T-helper 22 cell (primary cell): Measurements from ENCODE around the gene PLEKHA8.

Experiments used
- DNase-seq: peaks from one replicate; pipeline ENCODE4 v3.0.0-alpha.2; 2020; ENCODE audit warnings: low read depth

PLEKHA8 gene

DNA sequence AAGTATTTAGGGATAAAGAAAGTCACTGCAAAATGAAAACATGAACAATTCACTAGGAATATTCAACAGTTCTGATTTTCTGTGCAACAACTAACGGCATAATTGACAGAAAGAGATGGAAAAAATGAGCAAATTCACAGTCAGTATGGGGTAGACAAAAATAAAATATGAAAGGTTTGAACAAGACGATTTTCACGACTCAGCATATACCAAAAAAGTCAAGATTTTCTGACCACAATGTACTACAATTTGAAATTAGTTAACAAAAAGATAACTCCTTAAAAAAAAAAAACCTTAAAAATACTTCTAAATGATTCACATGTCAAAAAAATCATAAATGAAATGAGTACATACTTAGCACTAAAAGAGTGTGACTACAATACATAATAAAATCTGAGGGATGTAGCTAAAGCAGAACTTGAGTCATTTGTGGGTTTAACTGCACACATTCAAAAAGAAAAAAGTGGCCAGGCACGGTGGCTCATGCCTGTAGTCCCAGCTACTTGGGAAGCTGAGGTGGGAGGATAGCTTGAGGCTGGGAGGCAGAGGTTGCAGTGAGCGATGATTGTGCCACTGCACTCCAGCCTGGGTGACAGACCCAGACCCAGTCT lies 84.0 kb downstream of the PLEKHA8 start:
- DNase-seq = no peak

DNA sequence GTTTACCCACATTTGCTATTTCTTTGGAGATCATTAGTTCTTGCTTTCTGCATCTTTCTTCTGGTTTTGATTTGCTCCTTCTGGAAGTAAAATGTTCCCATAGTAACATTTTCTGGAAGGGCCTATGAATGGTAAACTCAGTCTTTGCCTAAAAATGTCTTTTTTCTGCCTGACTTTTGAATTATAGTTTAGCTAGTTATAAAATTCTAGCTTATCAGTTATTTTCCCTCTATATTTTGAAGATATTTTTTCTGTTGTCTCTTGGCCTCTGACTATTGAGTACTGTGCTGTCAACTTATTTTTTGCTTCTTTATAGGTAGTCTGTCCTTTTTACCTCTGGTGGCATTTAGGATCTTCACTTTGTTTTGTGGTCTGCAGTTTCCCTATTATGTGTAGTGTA lies 84.9 kb downstream of the PLEKHA8 start:
- DNase-seq = no peak

DNA sequence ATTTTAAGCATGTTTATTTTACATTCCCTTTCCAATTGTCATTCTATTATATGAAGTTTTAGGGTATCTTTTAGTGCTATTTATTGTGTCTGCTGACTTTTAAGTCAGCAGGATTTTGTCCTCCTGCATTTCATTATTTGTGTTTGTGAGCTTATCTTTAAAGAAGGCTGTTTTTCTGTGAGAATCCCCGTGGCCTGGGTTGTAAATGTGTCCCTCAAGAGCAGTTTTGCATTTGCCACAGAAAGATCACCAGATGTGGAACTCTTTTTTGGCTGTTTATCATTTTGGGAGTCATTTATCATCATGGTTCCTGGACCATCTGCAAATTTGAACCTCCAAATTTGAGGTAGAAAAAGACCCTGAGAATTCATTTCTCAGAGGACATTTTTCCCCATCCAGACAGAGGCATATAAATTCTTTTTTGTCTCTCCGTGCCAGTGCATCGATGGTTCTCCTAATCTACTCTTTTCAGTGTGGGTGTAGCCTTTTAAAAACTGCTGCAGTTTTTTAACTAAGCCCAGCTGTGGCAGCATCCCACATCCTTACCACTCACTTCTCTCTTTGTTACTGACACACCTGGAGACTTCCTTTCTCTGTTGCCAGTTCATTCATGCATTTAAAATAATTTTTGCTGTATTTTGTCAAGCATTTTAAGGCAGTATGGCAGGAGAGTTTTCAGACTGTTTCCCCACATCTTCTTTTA lies 86.5 kb downstream of the PLEKHA8 start:
- no peak for DNase-seq

DNA sequence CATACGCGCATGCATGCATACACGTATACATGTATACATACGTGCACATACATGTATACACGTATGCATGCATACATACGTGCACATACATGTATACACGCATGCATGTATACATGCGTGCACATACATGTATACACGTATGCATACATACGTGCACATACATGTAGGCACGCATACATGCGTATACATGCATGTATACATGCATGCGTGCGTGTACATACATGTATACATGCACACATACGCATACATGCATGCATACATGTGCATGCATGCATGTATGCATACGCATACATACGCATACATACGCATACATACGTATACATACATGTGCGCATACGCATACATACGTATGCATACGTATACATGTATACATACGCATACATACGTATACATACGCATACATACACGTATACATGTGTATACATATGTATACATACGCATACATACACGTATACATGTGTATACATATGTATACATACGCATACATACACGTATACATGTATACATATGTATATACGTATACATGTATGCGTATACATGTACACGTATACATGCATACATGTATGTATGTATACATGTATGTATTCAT lies 87.6 kb downstream of the PLEKHA8 start:
- DNase-seq = no peak

DNA sequence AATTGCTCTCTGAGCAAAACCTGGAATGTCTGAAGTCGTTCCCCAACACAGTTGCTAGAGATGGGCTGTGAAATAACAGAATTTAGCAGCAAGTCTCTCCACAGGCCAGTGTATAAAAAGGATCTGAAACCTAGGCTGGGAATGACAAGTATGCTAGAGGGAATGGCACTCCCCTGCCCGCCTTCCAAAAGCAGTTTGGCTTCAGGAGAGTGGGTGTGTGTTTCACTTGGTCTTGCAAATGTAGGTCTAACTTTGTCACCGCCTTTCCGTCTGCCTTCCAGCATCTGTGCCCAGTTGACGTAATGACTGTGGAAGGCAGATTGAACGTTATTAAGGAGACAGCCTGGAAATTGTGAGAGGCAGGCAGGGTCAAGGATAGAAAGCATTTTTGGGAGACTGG lies 88.6 kb downstream of the PLEKHA8 start:
- DNase-seq = no peak

DNA sequence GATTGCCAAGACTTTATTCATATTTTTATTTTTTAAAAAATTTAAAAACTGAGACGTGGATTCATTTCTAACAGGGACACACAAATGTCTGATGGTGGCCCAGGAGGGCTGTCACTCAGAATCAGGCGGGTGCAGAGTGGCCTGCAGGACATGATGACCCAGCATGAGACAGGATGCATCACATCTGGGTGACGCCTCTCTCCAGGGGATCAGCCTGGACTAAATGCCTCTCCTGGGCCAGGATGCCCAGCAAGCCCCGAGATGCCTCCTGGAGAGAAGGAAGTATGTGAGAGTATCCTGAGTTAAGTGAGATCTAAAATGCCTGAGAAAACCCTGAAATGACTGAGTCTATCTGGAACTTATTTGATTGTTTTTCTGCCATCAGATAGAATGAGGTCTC lies 89.7 kb downstream of the PLEKHA8 start:
- DNase-seq = no peak

DNA sequence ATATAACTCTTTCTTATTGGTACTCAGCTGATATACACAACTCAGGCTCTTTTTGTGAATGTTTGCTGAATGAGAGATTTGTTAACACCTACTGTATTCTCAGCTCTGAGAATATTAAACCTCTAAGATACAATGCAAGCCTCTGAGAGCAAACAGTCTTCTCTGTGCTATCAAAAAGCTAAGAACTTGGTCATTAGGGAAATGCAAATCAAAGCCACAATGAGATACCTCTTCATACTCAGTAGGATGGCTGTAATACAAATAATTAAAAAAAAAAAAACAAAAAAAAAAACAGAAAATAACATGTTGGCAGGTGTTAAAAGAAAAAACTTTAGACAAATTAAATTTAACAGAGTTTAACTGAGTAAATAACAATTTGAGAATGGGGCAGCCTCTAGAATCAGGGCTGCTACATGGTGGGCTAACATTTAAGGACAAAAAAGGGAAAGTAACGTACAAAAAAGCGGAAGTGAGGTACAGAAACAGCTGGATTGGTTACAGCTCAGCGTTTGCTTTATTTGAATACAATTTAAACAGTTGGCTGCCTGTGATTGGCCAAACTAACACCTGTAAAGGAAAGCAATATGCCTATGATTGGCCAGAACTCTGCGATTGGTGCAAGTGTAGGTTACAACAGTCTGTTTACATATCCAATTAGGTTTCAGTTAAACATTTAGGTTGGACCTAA lies 91.8 kb downstream of the PLEKHA8 start:
- DNase-seq = no peak

DNA sequence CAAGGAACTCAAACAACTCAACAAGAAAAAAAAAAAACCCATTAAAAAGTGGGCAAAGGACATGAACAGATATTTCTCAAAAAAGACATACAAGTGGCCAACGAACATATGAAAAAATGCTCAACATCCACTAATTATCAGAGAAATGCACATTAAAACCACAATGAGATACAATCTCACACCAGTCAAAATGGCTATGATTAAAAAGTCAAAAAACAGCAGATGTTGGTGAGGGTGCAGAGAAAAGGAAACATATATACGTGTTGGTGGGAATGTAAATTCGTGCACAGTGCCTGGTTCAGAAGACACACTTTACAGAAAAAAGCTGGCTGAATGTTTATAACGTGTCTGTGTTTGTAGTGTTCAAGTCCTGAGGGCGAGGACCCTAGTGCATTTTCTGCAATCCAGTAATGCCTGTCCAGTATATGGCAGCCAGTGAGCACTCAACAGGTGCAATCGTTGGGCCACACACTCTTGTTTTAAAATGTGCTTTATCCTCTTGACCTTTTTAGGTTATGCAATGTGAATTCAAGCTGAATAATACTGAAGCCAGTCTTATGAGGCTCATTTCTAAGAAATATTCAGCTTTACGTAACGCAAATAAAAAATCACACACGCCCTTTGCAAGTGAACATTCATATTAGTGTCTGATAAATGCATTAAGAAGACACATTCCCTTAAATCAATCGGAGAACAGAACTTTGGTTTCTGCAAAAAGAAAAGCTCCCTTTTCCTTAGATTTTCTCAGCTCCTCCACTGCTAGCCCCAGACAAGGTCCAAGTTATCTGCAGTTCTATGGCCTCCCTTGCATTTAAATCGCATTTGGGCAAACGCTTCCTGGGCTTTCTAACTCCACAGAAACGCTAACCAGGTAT lies 105.8 kb downstream of the PLEKHA8 start:
- DNase-seq = no peak

DNA sequence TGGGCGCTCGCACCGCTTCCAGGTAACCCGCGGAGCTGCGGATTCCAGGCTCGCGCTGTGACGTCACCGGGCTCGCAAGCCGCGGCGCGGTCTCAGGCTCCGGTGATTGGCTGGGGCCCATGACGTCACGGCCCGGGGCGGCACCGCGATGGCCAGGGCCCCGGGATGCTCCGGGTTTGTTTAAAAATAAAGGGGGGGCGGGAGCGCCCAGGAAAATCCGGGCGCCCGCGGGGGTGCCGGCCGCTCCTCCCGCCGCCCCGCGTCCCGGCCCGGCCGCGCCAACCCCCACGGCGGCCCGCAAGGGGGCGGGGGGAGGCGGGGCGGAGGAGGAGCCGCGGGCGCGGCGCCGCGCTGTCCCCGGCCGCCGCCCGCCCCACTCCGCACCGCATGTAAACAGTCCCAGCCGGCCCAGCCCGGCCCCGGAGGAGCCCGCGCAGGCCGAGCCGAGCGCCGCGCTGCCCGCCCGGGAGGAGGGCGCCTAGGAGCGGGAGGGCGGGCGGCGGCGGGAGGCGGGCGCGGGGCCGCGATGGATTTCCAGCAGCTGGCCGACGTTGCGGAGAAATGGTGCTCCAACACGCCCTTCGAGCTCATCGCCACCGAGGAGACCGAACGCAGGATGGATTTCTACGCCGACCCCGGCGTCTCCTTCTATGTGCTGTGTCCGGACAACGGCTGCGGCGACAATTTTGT lies 106.5 kb downstream of the PLEKHA8 start, which contains the start of gene MTURN:
MTURN (plus strand) TSS at position 376 of the 690 bp plus-strand sequence; CDS start at position 527, 151 bp downstream.
- DNase-seq = peak; percentile 82

DNA sequence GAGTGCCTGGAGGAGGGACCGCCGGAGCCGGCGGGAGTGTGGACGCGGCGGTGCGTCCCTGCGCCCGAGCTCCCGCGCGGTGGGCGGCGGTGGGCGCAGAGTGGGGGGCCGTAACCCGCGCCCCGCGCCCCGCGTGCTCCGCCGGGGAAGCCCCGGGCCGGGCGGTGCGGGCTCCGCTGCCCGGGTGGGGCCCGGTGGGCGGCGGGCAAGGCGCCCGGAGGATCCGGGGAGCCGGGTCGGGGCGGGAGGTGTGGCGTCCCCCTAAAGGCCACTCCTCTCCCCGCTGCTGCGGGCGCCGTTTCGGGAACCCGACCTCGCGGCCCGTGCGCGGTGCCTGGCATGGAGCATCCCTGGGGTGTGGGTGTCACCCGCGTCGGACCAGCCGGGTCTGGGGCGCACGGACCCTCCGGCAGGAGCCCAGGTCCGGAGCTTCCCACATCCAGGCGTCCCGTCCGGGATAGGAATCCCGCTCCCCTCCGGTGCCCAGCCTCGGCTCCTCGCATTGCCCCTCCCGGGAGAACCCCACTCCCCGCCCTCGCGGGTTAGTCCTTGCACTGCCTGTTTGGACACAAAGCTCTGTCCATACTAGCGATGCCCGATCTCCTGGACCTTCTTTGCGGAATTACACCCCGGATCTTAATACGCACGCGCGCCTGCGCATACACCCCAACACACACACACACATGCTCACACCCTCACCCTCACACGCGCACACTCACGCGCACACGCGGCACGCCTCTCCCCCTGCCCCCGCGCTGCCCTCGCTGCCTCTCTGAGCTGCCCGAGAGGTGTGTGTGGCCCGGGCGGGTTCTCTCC lies 107.3 kb downstream of the PLEKHA8 start:
- peak; percentile 22 for DNase-seq

DNA sequence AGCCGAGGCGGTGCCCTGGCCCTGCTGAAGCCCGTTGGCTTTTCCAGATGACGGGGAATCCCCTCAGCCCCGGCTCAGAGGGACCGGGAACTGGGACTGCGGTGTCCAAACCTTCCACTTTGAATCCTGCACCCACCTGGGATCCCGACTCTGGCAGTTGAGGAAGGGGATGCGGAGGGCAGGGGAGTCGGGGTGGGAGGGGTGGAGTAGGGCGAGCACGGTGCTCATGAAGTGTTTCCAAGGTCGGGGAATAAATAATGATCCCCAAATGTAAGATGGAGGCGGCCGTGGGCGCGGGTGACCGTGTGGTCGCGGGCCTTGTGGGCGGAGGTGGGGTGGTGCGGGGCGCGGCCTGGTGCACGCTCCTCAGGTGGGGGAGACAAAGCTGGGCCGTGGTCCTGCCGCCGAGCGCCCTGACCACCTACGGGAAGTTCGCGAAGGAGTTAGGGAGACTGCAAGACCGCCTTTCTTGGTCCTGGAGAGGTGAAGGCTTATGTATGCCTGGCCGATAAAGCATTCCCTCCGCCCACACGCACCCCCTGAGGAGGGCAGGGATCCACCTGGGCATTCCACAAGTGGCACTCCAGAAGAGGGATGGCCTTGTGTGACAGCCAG lies 108.0 kb downstream of the PLEKHA8 start:
- no peak for DNase-seq

DNA sequence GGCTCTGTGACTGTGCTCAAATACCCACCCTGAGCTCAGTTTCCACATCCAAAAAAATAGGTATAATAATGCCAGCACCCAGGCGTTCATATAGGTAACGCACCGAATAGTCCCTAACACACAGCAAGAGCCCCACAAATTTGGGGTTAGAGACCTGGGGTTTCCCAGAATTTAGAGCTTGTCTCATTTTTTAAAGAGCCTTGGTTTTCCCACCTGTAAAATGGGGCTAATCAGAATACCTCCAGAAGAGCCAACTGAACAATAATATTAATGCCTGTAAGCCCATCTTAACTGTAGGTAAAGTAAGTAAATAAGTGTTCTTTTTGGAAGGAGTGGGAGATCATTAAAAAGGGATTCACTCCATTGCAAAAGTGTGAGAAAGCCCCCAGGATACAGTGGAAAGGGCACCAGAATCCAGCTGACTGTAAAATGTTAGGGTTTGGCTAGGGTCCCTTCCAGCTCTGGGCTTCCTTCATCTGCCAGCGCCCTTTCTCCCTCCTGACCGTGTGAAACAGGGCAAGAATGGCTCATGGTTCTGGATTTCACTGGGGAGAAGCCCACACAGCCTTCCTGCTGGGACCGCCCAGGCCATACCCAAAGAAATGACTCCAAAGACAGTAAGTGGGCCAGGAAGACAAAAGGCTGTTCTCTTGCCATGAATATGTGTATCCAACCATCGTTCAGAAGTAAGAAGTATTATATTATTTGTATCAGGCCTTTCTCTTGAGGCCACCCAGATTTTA lies 108.7 kb downstream of the PLEKHA8 start:
- no peak for DNase-seq

DNA sequence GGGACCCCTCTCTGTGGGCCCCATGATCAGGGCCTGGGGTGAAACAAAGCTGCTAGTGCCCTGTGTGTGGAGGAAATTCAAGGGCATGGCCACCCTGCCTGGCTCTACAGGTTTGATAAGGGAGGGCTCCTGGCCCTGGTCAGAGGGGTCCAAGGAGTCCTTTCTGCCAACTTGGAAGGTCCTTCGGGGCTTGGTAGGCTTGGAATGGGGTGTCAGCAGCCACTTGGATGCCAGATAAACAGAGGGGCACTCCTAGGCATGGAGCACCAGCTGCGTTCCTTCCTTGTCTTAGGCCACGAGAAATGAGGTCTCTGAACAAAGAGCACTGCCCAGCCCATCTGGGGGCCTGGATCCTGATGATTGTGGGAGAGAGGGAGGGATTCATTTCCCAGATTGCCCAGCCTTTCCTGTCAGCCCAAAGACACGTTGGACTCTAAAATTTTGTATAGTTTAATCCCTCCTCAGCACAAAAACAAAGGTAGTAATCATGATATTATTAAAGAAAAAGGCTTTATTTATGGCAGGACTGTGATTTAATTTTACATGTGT lies 111.7 kb downstream of the PLEKHA8 start:
- DNase-seq = no peak

DNA sequence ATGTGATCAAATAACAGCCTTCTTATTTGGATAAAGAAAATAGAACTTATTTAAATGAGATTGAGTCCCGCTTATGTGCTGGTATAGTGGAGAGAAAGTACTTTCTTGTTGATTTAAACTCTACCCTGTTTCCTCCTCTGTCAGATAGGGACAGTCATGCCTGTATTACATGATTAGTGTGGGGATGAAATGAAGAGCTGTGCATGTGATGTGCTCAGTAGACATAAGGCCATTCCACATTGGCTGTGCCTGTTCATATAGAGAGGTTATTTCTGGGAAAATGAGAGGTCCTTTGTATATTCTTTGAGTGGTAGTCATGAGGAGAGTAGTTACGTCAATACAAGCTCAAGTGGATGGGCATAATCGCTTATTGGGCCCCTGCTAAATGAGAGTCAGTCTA lies 112.2 kb downstream of the PLEKHA8 start:
- DNase-seq = no peak

DNA sequence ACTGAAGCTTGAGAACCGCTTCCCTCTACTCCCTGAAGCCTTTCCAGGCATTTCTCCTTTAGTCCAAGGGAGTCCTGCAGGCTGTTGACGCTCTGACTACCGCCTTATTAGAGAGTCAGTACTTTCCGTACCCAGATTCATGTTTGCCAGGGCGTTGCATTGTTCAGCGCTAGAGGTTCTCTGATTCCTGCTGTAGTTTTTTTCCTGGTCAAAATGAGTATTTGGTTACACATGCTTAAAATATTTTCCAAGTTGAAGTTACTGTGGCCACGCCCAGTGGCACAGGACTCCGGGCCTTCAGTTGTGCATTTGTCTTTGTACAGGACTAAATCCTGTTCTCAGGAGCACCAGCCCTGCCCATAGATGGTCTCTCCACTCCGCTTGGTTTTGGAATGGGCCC lies 114.5 kb downstream of the PLEKHA8 start:
- DNase-seq = no peak

DNA sequence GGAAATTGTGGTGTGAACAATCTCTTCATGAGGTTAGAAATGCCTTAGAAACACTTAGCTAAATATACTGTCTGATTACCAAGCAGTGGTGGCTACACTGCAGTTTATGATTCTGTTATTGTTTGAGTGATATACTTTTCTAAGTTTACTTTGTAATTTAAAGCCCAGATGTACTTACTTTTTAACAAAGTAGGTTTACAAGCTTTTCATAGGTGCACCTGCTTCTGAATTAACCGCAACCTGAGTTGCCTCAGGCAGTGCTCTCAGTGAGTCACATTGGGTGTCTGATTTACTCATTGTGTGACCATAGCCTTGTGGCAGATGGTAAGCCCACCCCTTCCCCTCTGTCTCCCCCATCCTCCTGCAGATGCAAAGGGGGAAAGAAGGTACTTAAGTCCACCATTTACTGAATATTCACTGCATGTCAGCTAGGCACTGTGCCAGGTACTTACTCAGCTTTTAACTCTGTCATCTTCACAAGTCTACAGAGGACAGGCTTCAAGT lies 115.6 kb downstream of the PLEKHA8 start:
- DNase-seq = no peak

DNA sequence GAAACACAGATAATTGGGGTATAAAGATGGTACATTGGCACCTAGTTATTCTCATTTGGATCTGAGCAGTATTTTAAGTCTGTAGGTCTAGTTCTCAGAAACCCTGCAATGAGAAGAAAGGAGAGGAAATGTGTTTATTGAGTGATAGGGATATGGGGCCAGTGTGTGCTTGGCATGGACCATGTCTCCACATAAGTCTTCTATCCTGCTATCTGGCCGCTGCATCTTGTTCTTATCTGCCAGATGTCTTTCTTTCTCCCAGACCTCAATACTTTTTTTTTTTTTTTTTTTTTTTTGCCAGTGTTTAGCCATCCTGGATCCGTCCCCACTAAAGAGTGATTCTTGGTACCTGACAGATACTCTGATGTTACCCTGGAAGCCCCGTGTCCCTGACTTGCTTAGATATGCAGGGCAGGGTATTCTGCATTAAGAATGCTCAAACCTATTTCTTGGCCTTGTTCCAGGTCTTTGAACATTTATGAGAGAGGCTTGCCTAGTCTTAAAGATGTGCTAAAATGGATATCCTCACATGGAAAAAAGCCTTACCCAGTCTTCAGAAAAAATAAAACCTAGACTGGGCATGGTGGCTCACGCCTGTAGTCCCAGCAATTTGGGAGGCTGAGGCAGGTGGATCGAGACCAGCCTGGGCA lies 116.6 kb downstream of the PLEKHA8 start:
- no peak for DNase-seq

DNA sequence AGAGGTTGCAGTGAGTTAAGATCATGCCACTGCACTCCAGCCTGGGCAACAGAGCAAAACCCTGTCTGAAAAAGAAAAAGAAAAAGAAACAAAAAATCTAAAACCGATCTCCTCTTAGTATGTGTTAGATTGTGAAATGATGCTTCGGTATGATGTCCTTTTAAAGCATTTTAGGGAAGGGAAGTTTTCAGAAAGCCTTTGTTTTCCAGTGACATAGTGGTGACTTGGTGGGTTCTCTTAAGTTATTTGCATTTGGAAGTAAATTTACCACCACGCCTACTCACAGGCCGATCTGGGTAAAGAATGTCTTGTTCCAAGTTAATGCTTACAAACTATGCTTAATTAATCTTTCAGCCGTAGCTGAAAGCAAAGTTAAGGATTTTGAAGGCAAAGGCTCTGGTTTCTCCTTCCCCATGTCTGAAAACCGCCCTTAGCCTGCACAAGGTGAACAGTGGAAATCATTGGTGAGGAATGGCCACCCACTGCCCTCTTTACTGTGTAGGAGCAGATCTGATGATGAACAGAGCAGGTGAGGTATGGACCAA lies 117.3 kb downstream of the PLEKHA8 start:
- no peak for DNase-seq
